Retina (tissue), 1 donor: ENCODE measurements around the gene PITX3.
A peak's percentile ranks its signal among the peaks of the same experiment; 100 is the strongest.

ENCODE experiments used
- DNase-seq: peaks from one replicate; pipeline ENCODE4 v3.0.0-alpha.2; 2016

PITX3 gene

DNA sequence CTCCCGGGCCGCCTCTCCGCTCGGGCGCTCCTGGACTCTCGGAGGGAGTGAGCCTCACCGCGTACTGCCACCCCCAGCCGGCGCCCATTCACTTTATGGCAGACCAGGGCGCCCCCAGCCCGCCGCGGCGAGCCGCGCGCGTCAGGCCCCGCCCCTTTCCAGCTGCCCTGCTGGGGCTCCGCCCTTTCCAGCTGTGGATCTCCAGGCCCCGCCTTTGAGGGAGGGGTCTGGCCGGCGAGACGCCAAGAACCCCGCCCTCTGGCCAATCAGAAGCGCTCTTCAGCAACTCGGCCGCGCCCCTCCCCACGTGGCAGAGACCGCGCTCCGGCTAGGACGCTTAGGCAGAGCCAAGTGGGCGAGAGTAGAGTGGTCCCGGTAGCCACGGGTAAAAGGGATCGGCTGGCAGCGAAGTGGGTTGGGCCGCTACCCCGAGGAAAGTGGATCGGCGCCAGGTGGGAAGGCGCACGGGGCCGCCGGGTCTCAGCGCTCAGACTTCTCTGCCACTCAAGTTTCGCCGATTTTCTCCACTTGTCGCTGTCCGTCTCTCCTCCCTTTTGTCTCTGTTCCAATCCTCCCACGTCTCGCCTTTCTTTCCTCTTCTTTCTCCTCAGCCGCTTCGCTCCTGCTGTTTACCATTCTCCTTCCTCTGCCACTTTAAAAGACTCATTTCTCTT, at the start of gene PITX3:
Gene PITX3 (minus strand): TSS at position 69 of the 674 bp plus-strand sequence. CDS start 9,432 bp downstream, outside the sequence.
- DNase-seq = peak; percentile 90

DNA sequence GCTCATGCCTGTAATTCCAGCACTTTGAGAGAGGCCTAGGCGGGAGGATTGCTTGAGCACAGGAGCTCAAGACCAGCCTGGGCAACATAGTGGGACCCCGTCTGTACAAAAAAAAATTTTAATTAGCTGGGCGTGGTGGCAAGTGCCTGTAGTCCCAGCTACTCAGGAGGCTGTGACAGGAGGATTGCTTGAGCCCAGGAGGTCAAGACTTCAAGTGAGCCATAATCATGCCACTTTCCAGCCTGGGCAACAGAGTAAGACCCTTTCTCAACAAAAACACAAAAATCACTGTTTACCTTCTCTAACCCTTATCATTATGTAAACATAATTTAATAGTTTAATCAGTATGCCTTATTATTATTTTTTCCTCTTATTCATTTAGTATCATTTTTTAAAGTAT, 48.5 kb upstream of the PITX3 start:
- DNase-seq = no peak

DNA sequence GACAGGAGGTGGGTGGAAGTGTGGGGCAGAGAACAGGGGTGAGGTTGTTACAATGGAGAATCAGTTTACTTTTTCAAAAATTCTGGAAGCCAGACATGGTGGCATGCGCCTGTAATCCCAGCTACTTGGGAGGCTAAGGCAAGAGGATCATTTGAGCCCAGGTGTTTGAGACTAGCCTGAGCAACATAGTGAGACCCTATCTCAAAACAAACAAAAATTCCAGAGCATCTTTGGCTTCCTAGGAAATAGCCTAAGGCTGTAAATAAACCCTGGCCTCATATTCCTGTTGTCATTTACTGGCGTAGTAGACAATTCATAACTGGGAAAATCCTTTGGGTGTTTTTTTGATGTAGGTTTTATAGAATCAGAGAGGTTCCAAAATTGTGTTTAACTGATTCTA, 48.0 kb upstream of the PITX3 start:
- no peak for DNase-seq

DNA sequence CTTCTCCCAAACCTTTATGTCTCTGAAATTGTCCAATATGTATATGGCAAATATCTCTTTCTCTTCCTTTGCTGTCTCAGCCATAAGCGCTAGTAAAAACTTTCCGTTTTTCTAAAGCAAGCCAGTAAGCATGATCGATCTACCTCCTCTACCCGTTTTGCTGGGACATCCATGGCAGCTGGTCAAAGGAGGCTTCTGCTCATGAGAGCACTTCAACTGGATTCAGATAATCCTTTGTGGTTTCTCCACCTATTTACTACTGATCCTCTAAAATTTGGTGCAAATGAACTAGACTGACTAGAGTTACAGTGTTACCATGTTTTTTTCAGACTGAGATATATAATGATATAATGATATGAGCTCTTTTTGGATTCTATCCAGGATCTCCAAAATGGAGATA, 46.7 kb upstream of the PITX3 start:
- no peak for DNase-seq

DNA sequence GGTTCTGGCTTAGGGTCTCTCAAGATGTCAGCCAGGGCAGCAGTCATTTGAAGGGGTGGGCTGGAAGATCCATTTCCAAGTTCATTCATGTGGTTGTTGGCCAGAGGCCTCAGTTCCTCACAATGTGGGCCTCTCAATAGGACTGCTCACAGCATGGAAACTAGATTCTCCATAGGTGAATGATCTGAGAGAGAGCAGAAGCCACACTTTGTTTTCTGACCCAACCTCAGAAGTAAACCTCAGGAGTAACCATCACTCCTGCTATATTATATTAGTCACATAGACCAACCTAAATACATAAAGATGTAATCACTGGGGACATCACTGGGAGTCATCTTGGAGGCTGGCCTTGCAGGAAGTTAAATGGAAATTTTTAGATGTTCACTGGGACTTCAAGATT, 46.2 kb upstream of the PITX3 start:
- no peak for DNase-seq

DNA sequence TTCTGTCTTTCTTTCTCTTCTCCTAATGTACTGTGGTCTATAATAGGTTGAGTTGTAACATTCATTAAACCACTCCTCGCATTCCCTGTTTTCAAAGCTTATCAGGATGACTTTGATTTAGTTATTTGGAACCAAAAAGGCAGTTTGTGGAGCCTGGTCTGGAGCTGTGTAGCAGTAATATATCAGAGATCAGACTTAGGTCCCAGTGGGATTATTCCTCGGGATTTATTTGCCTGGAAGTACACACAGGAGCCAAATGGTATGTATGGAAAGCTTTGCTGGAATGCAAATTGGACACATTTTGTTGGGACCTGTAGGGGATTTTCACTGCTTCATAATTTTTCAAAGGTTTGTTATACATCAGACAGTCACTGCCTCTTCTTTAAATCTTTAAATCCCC, 44.9 kb upstream of the PITX3 start:
- no peak for DNase-seq

DNA sequence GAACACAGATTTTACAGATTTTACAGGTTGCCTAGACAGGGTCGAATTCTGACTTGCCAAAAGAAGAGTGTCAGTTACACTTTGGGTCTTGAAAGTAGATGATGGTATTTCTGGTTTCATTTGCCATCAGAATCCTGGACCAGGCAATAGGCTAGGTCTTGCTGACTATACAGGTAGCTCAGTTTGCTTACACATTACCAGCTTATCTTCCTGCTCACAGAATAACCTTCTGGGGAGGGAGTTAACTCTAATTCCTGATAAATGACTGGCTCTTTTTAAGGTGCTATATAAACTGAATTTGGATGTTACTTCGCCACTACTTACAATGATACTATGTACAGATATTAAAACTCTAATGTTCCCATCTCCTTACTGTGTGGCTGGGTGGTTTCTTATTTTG, 43.8 kb upstream of the PITX3 start:
- no peak for DNase-seq

DNA sequence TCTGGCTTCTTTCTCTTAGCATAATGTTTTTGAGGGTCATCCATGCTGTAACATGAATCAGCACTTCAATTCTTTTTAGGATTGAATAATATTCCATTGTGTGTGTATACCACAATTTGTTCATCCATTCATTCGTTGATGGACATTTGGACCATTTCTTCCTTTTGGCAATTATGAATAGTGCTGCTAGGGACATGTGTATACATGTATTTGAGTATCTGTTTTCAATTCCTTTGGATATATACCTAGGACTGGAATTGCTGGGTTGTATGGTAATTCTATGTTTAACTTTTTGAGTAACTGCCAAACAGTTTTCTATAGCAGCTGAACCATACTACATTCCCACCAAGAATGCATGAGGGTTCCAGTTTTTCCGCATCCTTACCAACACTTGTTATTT, 43.2 kb upstream of the PITX3 start:
- no peak for DNase-seq

DNA sequence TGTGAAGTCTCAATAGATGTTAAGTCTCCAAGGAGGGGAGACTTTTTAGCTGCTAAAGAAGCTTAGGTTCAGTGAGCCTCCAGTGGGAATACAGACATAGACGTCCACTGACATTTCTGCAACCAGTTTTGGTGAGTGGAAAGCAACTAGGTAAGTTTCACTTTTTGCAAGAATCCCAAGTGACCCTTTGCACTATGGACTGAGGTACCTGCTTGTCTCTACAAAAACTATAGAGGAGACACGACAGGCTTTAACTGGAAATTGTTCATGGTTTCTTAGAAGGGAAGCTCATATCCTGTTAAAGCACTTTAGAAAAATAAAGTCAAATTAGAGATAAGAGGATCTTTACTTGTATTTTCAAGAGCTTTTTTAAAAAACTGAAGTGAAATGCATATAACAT, 42.6 kb upstream of the PITX3 start:
- DNase-seq = no peak

DNA sequence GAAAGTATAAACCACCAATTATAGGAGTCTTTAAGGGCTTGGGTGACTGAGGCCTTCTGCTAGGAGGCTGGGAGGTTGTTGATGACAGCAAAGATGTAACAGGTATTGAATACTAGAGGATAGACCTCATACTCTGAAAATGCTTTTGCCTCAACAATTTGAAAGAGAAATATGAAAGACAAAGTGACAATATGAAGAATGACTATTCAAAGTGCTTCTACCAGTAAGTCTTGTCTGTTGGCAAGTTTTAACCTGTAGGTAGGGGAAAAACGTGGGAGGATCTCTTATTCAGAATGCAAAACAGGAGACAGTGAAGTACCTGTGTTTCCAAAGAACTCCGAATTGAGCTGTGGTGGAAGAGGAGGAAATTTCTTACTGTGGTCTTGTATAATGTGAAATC, 42.2 kb upstream of the PITX3 start:
- DNase-seq = no peak

DNA sequence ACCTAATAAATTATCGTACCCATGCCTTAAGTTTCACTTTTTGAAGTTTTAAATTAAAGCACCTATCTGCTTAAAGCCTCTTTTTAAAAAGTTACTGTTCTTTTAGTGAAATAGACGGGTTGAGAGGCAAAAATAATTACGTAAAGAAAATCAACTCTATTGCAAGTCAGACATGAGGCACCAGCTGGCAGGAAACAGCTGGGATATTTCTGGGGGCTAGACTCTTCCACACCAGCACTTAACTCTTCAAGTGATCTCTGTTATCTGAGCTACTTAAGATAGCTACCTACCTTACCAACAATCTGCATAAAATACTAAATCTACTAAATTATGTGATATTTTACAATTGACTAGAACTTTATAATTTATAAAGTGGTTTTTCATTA, 39.8 kb upstream of the PITX3 start:
- DNase-seq = no peak

DNA sequence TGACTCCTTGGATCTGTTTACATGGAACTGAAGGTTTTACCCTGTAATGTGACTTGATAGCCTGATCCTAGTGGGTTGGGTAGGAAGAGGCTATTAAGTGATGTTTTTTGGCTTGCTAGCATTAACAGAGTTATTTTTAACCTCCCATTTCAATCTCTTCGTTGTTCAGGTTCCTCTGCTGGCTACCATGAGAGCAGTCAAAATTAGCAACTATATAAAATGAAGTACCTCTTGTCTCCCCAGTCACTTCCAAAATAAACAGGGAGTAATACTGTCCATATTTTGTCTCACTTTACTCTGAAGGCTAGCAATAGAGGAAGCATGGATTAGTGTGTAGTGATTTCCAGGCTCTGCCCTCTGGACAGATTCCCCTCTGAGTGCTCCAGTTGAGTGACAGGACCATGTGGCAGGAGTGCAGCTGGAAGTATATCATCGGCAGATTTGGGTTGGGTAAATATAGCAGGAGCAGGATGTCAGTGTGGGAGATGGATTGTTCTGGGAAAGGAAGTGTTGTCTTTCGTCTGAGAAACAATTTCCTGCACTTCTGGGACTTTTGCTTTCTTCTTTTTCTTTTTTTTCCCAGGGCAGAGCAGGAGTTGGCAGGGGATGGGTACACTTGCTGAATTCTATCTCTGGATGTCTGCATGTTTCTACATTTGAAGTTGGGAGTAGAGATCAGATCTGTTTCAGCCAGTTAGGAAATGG, 39.2 kb upstream of the PITX3 start:
- no peak for DNase-seq

DNA sequence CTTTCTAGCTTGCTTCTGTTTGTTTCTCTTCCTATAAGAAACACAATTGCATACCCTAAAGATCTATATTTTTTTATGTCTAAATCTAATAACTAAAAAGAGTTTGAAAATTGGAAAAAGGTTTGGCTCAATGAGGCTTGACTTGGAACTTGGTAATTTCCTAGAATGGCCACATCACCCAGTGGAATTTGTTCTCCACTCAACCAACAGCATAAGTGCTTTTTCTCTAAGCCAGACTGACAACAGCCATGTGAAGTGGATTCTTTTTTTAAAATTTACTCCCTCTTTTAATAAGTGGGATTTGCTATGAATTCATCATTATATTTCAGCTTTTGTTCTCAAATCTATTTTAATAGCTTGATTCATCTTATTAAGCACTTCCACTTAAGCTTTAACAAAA, 37.8 kb upstream of the PITX3 start:
- DNase-seq = no peak

DNA sequence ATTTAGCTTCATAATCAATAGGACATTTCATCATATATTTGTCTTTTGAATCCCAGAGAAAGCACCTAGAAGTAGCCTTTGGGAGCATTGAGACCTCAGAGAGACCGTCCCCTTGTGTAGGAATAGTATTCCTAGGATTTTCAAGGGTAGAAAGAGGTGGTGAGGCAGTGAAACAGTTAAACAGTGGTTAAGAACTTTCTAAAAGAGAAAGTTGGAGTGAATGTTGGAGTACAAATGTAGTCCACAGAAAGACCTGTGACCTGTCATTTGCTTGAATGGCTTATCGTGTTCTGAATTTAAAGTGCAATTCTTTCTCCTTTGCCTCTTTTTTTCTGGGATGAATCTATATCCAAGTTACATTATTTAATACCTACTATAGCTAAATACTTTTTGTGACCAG, 34.0 kb upstream of the PITX3 start:
- no peak for DNase-seq

DNA sequence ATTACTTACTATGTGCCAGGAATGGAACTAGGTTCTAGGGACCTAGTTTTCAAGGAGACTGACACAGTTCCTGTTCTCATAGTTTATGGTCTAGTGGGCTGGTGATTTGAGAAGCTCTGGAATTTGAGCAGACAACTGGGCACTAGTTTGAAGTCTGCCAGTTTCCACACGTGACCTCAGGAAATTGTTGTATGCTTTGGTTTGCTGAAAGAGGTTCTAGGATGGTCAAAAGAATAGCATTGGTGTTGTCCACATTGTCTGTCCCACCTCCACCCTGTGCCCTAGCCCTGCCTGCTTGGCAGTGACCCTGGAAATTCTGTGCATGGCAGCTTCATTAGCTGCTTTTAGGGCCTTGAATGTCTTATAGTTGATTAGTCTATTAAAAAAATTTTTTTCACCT, 32.8 kb upstream of the PITX3 start:
- peak; percentile 17 for DNase-seq

DNA sequence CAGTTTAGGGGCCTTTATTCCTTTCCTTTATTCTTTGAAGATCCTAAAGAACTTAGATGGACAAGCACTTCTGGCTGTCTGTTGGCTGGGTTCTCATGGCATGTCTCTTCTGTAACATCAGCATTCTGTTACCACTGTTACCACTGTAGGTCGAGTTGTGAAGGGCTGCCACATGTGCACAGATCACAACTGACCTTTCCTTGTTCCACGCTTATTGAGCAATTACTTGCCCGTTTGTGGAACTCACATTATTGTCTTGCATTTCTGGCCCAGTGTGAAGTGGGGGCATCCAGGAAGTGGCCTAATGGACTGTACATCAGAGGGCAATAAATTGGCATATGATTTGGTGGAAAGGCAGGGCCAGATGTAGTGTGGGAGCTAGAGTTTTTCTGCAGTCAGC, 27.7 kb upstream of the PITX3 start:
- no peak for DNase-seq

DNA sequence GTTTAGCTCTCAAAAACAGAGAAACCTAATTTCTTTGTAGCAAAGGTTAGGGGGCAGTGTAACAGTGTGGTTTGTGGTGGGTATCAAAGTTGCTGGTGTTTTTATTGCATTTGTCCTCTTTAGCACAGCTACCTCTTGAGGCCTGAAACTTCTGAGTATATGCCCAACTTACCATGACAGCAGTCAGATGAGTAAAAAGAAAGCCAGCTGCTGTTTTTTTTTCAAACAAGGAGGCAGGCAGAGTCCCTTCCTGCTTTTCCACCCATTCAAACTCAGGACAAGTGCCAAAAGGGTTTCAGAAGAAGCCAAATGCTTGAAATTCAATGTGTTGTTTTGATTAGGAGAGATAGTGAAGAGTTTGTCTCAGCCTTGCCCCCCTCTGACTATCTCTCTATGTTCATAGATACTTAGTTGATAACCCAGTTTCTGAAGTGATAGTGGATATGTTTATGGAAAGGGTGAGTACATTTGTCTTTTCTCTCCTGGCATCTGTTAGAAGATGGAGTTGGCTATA, 27.1 kb upstream of the PITX3 start:
- DNase-seq = no peak

DNA sequence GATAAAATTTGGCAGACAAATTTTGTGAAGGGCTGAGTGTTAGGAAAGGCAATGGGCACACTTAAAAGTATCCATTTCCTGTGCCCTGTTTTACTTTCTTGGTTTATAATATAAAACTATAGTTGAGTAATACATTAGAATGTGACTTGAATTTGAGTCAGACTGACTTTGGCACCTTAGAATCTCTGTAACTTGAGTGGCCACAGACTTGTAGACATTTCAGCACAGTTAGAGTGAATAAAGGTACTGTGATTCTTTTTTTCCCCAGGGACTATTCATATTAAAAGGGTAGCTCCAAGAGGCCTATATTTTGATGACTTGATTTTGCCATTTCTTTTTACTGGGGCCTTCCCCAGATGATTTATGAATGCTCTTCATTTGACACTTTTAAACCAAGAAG, 26.4 kb upstream of the PITX3 start:
- no peak for DNase-seq

DNA sequence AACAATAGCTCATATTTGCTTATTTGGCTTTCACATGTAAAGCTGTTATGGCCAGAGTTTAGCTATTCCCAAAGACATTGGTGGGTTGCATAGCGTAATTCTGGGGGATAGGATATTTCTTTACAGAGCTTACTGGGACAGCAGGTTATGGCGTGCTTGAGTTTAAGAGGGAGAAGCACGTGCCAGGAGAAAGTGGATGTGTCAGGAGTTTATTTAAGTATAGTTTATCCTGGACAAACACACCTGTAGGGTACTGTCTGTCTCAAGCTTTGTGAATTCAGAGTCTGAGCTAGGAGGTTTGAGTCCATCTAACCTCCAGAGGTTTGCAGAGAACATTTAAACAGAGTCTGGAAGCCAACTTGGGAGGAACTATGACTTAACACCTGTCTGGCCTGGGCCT, 25.4 kb upstream of the PITX3 start:
- no peak for DNase-seq

DNA sequence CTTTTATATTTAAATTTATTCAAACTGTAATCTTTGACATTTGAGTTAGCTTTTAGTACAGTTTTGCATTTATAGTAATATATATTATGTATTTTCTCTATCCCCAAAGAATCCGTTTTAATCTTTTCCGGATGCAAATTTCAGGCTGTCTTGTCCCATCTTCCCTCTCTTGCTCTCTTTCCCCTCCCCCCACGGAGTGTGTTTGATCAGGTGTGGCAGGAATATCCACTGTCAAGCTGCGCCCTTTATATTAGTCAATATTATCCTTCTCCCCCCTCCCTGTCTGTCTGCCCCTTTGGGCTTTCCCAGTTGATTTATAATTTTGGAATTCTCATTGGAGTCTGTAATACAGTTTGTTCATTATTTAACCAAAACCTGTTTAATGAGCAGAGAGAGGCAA, 23.1 kb upstream of the PITX3 start:
- no peak for DNase-seq

DNA sequence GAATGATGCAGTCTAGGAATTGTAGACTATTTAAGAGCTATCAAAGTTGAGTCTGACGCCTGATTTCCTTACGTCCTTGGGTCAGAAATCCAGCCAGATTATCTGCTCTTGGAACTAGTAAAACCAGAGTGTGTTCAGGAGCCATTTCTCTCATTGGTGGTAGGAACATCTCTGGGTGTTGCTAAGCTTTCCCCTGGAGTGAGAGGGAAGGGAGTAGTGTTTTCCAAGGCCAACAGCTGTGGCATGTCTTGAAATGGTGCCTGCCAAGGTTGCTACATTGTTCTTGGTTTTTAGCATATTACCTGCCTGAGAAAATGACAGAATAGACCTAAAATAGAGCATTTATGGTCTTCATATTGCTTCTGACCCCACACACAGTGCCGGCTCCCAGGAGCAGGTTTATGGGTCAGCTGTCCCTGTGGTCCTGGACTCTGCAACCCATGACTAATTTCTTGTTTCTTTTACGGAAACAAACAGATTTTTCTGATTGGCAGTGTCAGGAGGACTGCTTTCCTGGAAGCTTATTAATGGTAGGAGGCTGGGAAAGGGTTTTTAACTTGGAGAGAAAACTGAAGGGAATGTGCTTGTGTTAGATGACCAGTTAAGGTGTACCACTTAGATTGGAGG, 21.5 kb upstream of the PITX3 start:
- no peak for DNase-seq

DNA sequence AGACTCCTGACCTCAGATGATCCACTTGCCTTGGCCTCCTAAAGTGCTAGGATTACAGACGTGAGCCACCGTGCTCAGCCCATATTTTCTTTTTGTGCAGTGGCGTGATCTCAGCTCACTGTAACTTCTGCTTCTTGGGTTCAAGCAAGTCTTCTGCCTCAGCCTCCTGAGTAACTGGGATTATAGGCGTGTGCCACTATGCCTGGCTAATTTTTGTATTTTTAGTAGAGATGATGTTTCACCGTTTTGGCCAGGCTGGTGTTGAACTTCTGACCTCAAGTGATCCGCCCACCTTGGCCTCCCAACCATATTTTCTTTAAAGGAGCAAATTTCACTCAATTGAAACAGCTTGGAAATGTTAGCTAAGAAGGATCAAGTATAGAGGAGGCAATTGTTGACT, 20.5 kb upstream of the PITX3 start:
- DNase-seq = no peak

DNA sequence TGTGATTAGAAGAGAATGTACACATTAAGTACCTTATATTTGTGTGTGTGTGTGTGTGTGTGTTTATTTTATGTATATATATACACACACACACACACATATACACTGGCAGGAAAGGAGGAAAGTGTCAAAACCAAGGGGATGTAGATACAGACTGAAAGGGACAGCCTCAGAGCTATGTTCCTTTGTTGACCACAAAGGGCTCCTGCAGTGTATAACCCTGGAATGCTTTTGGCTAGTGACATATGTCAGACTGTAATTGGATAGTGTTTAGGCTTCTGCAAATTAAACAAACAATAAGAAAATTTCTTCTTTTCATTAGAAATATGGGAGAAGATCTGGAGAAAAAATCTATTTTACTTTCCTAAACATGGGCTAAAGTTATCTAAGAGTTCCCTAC, 19.9 kb upstream of the PITX3 start:
- no peak for DNase-seq

DNA sequence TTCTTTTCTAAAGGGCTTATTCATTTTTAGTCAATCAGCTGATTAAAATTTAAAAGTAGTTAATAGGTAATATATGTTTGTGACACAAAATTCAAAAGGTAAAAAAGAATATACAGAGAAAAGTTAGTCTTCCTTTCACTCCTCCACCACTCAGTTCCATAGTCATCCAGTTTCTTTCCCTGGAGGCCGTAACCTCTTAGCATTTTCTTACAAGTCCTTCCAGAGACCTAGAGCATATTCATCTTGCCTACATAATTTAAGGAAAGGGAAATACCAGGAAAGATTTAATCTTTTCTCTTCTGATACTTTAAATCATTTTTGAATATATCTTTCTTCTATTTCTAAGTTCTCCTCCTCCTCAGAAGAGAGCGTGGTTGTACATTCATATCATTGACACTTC, 14.1 kb upstream of the PITX3 start:
- DNase-seq = no peak
